Esophagus muscularis mucosa (tissue), 3 donors: ENCODE data around the gene ANKRD6.

ENCODE experiments used
- CTCF ChIP-seq, 3 experiments: fragments of 200-600 bp in 2 of 3; fragments of 450-650 bp in 1 of 3; sonication (generic) in 2 of 3; IDR thresholded peaks; one replicate each; pipeline ENCODE4 v1.5.1; 2017 to 2019; ENCODE audit warnings: antibody characterized with exemption in 3 of 3, mild to moderate bottlenecking in 2 of 3, moderate library complexity in 1 of 3
- POLR2A ChIP-seq: fragments of 450-650 bp; IDR thresholded peaks from one replicate; pipeline ENCODE4 v1.6.1; 2017; ENCODE audit warnings: antibody characterized with exemption, moderate library complexity, mild to moderate bottlenecking, low read depth
- POLR2AphosphoS5 ChIP-seq, 2 donors: sonication (generic); formaldehyde crosslinking; IDR thresholded peaks; one replicate each; pipeline ENCODE4 v1.6.1; 2017; ENCODE audit warnings: antibody characterized with exemption in 2 of 2

DNA sequence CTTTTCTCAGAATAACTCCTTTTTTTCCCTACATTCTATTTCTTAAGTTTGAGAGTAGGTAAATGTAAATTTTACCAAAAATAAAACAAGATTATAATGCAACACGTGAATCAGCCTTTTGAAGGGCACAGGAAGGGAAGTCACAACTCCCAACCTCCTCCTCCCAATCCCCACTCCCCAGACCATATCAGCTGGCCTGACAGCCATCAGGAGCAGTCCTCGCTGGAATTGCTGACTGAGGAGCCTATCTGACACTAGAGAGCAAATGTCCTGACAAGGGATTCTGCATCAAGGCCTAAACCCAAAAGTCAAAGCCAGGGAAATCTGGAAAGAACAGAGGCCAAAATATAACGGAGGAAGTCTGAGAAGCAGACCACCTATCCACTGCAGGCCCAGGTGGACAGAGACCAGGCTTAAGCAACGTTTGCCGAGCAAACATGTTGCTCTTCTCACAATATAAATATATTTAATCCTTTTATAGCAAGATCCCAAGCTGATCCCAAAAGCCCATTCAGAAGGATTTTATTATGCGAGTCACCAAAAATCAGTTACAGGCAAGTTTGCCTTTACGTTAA, 23.4 kb upstream of the ANKRD6 start:
- no peak for TF ChIP-seq CTCF (IDR thresholded peaks at IDR 0.05)
- TF ChIP-seq POLR2AphosphoS5 (IDR thresholded peaks at IDR 0.05) = no peak
- no peak for TF ChIP-seq POLR2A
